HFF-Myc (cell line): Measurements from ENCODE around the gene TMCO4.

ENCODE experiments used
- DNase-seq: peaks from one replicate; pipeline ENCODE4 v3.0.0-alpha.2; 2011; ENCODE audit warnings: low read depth; ENCODE audit errors: extremely low read depth
- H3K4me3 ChIP-seq: replicated peaks from 2 replicates; pipeline ENCODE4 v1.5.1; 2011; ENCODE audit warnings: low read depth, mild to moderate bottlenecking, control low read depth, low read length
- TF ChIP-seq, protein P1 (sequence below): IDR thresholded peaks from 2 replicates; pipeline ENCODE4 v1.5.1; 2012; ENCODE audit warnings: mild to moderate bottlenecking, low read depth, low read length, control low read depth; ENCODE audit errors: missing control alignments

The TMCO4 gene

DNA sequence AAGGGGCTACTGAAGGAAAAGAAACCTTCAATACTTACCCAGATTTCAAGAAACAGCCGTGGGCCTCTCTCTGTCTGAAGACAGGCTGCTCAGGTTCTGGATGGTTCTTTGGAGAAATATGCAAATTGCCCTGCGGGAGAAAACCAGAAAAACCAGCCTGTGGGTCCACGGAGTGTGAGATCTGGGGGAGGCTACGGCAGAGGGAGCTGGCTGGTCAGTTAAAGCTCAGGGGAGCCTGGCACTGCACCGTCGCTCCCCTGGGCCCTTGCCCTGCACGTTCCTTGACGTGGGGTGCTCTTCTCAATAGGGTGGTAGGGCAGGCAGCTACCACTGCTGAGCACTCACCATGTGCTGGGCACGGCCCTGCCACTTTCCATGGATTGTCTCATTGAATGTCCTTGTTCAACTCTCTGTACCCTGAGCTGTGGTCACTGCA is 12.7 kb downstream of the TMCO4 start:
- H3K4me3 ChIP-seq: no peak overlapping the region
- no peak for DNase-seq
- TF ChIP-seq, protein P1, sequence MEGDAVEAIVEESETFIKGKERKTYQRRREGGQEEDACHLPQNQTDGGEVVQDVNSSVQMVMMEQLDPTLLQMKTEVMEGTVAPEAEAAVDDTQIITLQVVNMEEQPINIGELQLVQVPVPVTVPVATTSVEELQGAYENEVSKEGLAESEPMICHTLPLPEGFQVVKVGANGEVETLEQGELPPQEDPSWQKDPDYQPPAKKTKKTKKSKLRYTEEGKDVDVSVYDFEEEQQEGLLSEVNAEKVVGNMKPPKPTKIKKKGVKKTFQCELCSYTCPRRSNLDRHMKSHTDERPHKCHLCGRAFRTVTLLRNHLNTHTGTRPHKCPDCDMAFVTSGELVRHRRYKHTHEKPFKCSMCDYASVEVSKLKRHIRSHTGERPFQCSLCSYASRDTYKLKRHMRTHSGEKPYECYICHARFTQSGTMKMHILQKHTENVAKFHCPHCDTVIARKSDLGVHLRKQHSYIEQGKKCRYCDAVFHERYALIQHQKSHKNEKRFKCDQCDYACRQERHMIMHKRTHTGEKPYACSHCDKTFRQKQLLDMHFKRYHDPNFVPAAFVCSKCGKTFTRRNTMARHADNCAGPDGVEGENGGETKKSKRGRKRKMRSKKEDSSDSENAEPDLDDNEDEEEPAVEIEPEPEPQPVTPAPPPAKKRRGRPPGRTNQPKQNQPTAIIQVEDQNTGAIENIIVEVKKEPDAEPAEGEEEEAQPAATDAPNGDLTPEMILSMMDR: no peak

- TF ChIP-seq, protein P1: no peak
- DNase-seq: no peak
- no peak overlapping the region for H3K4me3 ChIP-seq
Measured at GRCh38 chr1:19785660-19786059, 14.1 kb downstream of the TMCO4 start.

- TF ChIP-seq, protein P1: no peak
- no peak for DNase-seq
- no peak overlapping the region for H3K4me3 ChIP-seq
Measured at GRCh38 chr1:19780267-19780877, 19.3 kb downstream of the TMCO4 start.

DNA sequence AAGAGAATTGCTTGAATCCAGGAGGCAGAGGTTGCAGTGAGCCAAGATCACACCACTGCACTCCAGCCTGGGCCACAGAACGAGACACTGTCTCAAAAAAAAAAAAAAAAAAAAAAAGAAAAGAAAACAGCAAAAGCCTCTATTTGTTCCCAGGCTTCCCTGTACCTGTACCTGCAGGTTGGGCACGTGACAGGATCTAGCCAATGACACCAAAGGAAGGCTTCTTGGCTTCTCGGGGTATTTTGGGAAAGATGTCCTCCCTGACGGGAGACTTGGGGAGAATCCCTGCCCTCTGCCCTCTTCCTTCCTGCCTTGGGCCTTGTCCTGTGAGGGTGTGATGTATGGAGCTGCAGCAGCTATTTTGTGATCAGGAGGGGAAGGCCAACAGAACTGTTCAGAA is 22.8 kb downstream of the TMCO4 start:
- TF ChIP-seq, protein P1: no peak
- no peak for DNase-seq
- H3K4me3 ChIP-seq: no peak overlapping the region

DNA sequence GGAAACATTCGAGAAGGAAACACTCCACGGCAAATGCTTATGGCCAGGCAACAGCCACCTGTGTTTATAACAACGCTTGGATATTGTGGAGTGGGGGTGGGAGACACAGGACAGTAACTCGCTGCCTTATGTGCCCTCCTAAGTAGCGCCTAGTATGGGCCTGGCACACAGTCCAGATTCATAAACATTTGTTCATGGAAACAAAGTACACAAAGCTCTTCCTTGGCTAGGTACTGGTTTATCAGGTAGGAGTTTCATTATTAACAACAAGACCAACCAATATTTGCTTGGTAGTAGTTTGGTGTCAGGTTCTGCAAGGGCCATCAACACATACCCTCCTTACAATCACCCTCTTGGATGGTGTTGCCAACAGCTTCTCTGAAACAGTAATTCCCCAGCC is 23.4 kb downstream of the TMCO4 start:
- TF ChIP-seq, protein P1: no peak
- DNase-seq: no peak
- no peak overlapping the region for H3K4me3 ChIP-seq

DNA sequence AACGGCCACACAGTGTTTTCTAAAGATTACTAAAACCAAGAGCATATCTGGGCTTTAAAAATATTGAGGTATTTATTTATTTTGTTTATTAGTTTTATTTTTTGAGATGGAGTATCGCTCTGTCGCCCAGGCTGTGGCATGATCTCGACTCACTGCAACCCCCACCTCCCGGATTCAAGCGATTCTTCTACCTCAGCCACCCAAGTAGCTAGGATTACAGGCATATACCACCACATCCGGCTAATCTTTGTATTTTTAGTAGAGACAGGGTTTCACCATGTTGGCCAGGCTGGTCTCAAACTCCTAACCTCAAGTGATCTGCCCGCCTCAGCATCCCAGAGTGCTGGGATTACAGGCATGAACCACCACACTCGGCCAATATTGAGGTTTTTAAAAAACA is 23.9 kb downstream of the TMCO4 start:
- TF ChIP-seq, protein P1: no peak
- DNase-seq: no peak
- no peak overlapping the region for H3K4me3 ChIP-seq

DNA sequence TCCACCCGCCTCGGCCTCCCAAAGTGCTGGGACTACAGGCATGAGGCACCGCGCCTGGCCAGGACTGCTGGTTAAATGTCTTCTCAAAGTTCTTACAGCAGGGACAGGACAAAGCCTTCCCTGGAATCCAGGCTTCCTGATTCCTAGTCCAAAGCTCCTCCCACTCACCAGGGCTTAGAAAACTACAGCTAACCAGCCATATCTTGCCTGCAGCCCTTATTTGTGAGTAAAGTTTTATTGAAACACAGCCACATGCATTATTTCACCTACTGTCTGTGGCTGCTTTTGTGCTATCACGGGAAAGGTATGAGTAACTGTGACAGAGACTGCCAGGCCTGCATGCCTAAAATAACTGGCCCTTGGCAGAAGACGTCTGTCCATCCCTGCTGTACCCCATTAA is 24.4 kb downstream of the TMCO4 start:
- no peak for DNase-seq
- no peak overlapping the region for H3K4me3 ChIP-seq
- TF ChIP-seq, protein P1: no peak
